Measurements from ENCODE around the gene CS. TPM values are rescaled to one million over a fixed set of nuclear protein-coding genes. Genes with fewer than 3 reads are reported as not detected.
"Not testable (repeated sequence)": the region's sequence is repeated elsewhere in the genome, so short reads cannot be mapped to it uniquely, and the experiment has no call there.

CS gene
- total RNA-seq, 6 experiments from 2014 or later, result 196 to 247 (median 232) TPM

- H3K36me3 Mint-ChIP-seq (ENCODE audit: low read depth), result peaks cover 18% of the 10 kb centered on the region
- no peak overlapping the region; the same call in 1 of the 2 replicates for H3K27ac Mint-ChIP-seq
Observed at GRCh38 chr12:56296295-56296694, 3.8 kb downstream of the CS start.

GRCh38 chr12:56293795-56294194, 6.3 kb downstream of the CS start:
- Mint-ChIP-seq H3K36me3 (ENCODE audit: low read depth) (peaks cover 18% of the 10 kb centered on the region), H3K27ac (no peak overlapping the region), H3K9me3 (no peaks in the 10 kb centered on the region), H3K27me3 (ENCODE audit: insufficient read depth) (no peaks in the 10 kb centered on the region), H3K4me3 (no peak overlapping the region), H3K4me1 (ENCODE audit: low read depth) (peaks cover 28% of the 10 kb centered on the region)
- DNase-seq, result no peak
- no peak for TF ChIP-seq CTCF (IDR thresholded peaks at IDR 0.05)

More at GRCh38 chr12:56296295-56296694, 3.8 kb downstream of the CS start:
- no peaks in the 10 kb centered on the region; the same call in 1 of the 2 replicates for H3K27me3 Mint-ChIP-seq (ENCODE audit: insufficient read depth)
- H3K4me3 Mint-ChIP-seq, result no peak overlapping the region
- DNase-seq, result no peak
- TF ChIP-seq CTCF (IDR thresholded peaks at IDR 0.05), result no peak
- peaks cover 41% of the 10 kb centered on the region for H3K4me1 Mint-ChIP-seq (ENCODE audit: low read depth)
- H3K9me3 Mint-ChIP-seq, result no peaks in the 10 kb centered on the region

- H3K27me3 Mint-ChIP-seq (ENCODE audit: insufficient read depth), result no peaks in the 10 kb centered on the region
- peaks cover 14% of the 10 kb centered on the region for H3K36me3 Mint-ChIP-seq (ENCODE audit: low read depth)
- no peak overlapping the region for H3K4me3 Mint-ChIP-seq
- H3K4me1 Mint-ChIP-seq (ENCODE audit: low read depth), result peaks cover 5% of the 10 kb centered on the region; the same call in 1 of the 2 replicates
- no peaks in the 10 kb centered on the region for H3K9me3 Mint-ChIP-seq
- no peak overlapping the region; the same call in 1 of the 2 replicates for H3K27ac Mint-ChIP-seq
- TF ChIP-seq CTCF (IDR thresholded peaks at IDR 0.05), result no peak
- DNase-seq, result no peak
Observed at GRCh38 chr12:56288705-56289387, 11.3 kb downstream of the CS start.

GRCh38 chr12:56286044-56286830, 13.9 kb downstream of the CS start:
- H3K27ac Mint-ChIP-seq, result no peak overlapping the region
- H3K9me3 Mint-ChIP-seq, result no peaks in the 10 kb centered on the region
- TF ChIP-seq CTCF (IDR thresholded peaks at IDR 0.05), result no peak
- DNase-seq, result no peak
- H3K36me3 Mint-ChIP-seq (ENCODE audit: low read depth), result peaks cover 30% of the 10 kb centered on the region
- H3K4me3 Mint-ChIP-seq, result no peak overlapping the region
- no peaks in the 10 kb centered on the region for H3K27me3 Mint-ChIP-seq (ENCODE audit: insufficient read depth)
- H3K4me1 Mint-ChIP-seq (ENCODE audit: low read depth), result peaks cover under 1% of the 10 kb centered on the region; the same call in 1 of the 2 replicates

GRCh38 chr12:56284263-56284662, 15.9 kb downstream of the CS start:
- not testable (repeated sequence) for H3K9me3 Mint-ChIP-seq

GRCh38 chr12:56282579-56282978, 17.6 kb downstream of the CS start:
- TF ChIP-seq CTCF (IDR thresholded peaks at IDR 0.05), result no peak
- Mint-ChIP-seq H3K36me3 (ENCODE audit: low read depth) (peaks cover 36% of the 10 kb centered on the region), H3K27ac (no peak overlapping the region; the same call in 1 of the 2 replicates), H3K4me3 (no peak overlapping the region), H3K9me3 (no peaks in the 10 kb centered on the region), H3K27me3 (ENCODE audit: insufficient read depth) (no peaks in the 10 kb centered on the region; the same call in 1 of the 2 replicates), H3K4me1 (ENCODE audit: low read depth) (no peaks in the 10 kb centered on the region)
- DNase-seq, result no peak

More at GRCh38 chr12:56284263-56284662, 15.9 kb downstream of the CS start:
- not testable (repeated sequence) for H3K27ac Mint-ChIP-seq; H3K4me1 Mint-ChIP-seq (ENCODE audit: low read depth); DNase-seq; H3K4me3 Mint-ChIP-seq; H3K27me3 Mint-ChIP-seq (ENCODE audit: insufficient read depth)
- H3K36me3 Mint-ChIP-seq (ENCODE audit: low read depth), result peaks cover 36% of the 10 kb centered on the region

All from HFFc6 (cell line).